WTC11 (cell line): ENCODE results near the gene SEC24B.
"Not testable (repeated sequence)": the region's sequence is repeated elsewhere in the genome, so short reads cannot be mapped to it uniquely, and the experiment has no call there.

Experiments used
- ATF6 ChIP-seq: sonication (generic); formaldehyde crosslinking; IDR thresholded peaks from 2 replicates; pipeline ENCODE4 v1.8.1; 2023; ENCODE audit warnings: mild to moderate bottlenecking, missing genetic modification reagents
- CTCF ChIP-seq: fragments of 200-600 bp; IDR thresholded peaks from 2 replicates; pipeline ENCODE4 v1.8.0; 2022; ENCODE audit warnings: antibody characterized with exemption
- HMGXB4 ChIP-seq: sonication (generic); formaldehyde crosslinking; IDR thresholded peaks from 2 replicates; pipeline ENCODE4 v1.8.1; 2023; ENCODE audit warnings: mild to moderate bottlenecking, moderate library complexity, missing genetic modification reagents
- IRF2 ChIP-seq: sonication (generic); formaldehyde crosslinking; IDR thresholded peaks from 2 replicates; pipeline ENCODE4 v1.8.0; 2022; ENCODE audit warnings: low read depth, missing genetic modification reagents, borderline replicate concordance
- NR3C1 ChIP-seq: sonication (generic); formaldehyde crosslinking; conservative IDR thresholded peaks from 2 replicates; pipeline ENCODE4 v1.8.1; 2023; ENCODE audit warnings: low read depth, mild to moderate bottlenecking, missing genetic modification reagents
- ZNF138 ChIP-seq: sonication (generic); formaldehyde crosslinking; conservative IDR thresholded peaks from 2 replicates; pipeline ENCODE4 v1.8.1; 2022; ENCODE audit warnings: mild to moderate bottlenecking, moderate library complexity, missing genetic modification reagents
- TF ChIP-seq, protein P1 (sequence below): sonication (generic); formaldehyde crosslinking; conservative IDR thresholded peaks from 2 replicates; pipeline ENCODE4 v1.8.1; 2022; ENCODE audit warnings: mild to moderate bottlenecking, missing genetic modification reagents
- TF ChIP-seq, protein P2 (sequence below): sonication (generic); formaldehyde crosslinking; IDR thresholded peaks from 2 replicates; pipeline ENCODE4 v1.8.1; 2023; ENCODE audit warnings: mild to moderate bottlenecking, missing genetic modification reagents, moderate library complexity

DNA sequence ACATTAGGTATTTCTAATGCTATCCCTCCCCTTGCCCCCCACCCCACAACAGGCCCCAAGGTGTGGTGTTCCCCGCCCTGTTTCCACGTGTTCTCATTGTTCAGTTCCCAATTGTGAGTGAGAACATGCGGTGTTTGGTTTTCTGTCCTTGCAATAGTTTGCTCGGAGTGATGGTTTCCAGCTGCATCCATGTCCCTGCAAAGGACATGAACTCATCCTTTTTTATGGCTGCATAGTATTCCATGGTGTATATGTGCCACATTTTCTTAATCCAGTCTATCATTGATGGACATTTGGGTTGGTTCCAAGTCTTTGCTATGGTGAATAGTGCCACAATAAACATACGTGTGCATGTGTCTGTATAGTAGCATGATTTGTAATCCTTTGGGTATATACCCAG, 146.4 kb downstream of the SEC24B start:
- TF ChIP-seq, protein P1, sequence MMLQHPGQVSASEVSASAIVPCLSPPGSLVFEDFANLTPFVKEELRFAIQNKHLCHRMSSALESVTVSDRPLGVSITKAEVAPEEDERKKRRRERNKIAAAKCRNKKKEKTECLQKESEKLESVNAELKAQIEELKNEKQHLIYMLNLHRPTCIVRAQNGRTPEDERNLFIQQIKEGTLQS, result not testable (repeated sequence)
- TF ChIP-seq HMGXB4 (CRISPR knock-in tag); CTCF; ATF6 (CRISPR knock-in tag); NR3C1 (CRISPR knock-in tag); IRF2 (CRISPR knock-in tag); ZNF138 (CRISPR knock-in tag): not testable (repeated sequence)
- TF ChIP-seq, protein P2, sequence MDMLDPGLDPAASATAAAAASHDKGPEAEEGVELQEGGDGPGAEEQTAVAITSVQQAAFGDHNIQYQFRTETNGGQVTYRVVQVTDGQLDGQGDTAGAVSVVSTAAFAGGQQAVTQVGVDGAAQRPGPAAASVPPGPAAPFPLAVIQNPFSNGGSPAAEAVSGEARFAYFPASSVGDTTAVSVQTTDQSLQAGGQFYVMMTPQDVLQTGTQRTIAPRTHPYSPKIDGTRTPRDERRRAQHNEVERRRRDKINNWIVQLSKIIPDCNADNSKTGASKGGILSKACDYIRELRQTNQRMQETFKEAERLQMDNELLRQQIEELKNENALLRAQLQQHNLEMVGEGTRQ (CRISPR knock-in tag), result not testable (repeated sequence)
